HepG2 (cell line): Measurements from ENCODE around the gene ZNF213. TPM values are rescaled to one million over a fixed set of nuclear protein-coding genes. Genes with fewer than 3 reads are reported as not detected.

ENCODE experiments used
- CBFB ChIP-seq: sonication (generic); formaldehyde crosslinking; IDR thresholded peaks from 2 replicates; pipeline ENCODE4 v1.4.0; 2020; ENCODE audit warnings: missing genetic modification reagents
- CHCHD3 ChIP-seq: sonication (generic); formaldehyde crosslinking; IDR thresholded peaks from 2 replicates; pipeline ENCODE4 v1.8.0; 2022; ENCODE audit warnings: mild to moderate bottlenecking, missing genetic modification reagents, moderate library complexity
- CHD2 ChIP-seq: IDR thresholded peaks from 2 replicates; pipeline ENCODE4 v1.6.1; 2011; ENCODE audit warnings: low read depth, low read length, improper control_type of control experiment
- FOXM1 ChIP-seq: sonication (generic); formaldehyde crosslinking; IDR thresholded peaks from 2 replicates; pipeline ENCODE4 v1.5.0; 2020; ENCODE audit warnings: missing genetic modification reagents
- ISL2 ChIP-seq: sonication (generic); formaldehyde crosslinking; IDR thresholded peaks from 2 replicates; pipeline ENCODE4 v1.5.0; 2020; ENCODE audit warnings: missing genetic modification reagents
- MED8 ChIP-seq: sonication (generic); formaldehyde crosslinking; IDR thresholded peaks from 2 replicates; pipeline ENCODE4 v1.8.1; 2023; ENCODE audit warnings: mild to moderate bottlenecking, missing genetic modification reagents; ENCODE audit not compliant: insufficient replicate concordance
- NONO ChIP-seq, 2 experiments: fragments of 450-650 bp in 1 of 2; sonication (generic) in 1 of 2; formaldehyde crosslinking in 1 of 2; IDR thresholded peaks in 1 of 2; conservative IDR thresholded peaks in 1 of 2; 2 replicates each; pipeline versions ENCODE4 v1.6.1 to v1.8.0; 2017 to 2022; ENCODE audit warnings: mild to moderate bottlenecking in 1 of 2, missing genetic modification reagents in 1 of 2, moderate library complexity in 1 of 2
- RARA ChIP-seq: IDR thresholded peaks from 2 replicates; pipeline ENCODE4 v1.6.1; 2016; ENCODE audit warnings: missing genetic modification reagents, missing compliant biosample characterization
- RCOR2 ChIP-seq: IDR thresholded peaks from 2 replicates; pipeline ENCODE4 v1.6.1; 2016; ENCODE audit warnings: missing biosample characterization, missing genetic modification reagents
- RFX3 ChIP-seq: IDR thresholded peaks from 2 replicates; pipeline ENCODE4 v1.6.1; 2016; ENCODE audit warnings: missing biosample characterization, missing genetic modification reagents
- SRSF1 ChIP-seq: fragments of 200-400 bp; formaldehyde crosslinking; optimal IDR thresholded peaks from 2 replicates; pipeline ENCODE3; 2017; ENCODE audit warnings: mild to moderate bottlenecking, low read depth, low read length, moderate library complexity
- TCF12 ChIP-seq, 2 experiments: fragments of 450-650 bp in 1 of 2; sonication (generic) in 1 of 2; formaldehyde crosslinking in 1 of 2; IDR thresholded peaks; 2 replicates each; pipeline versions ENCODE4 v1.6.1 to v1.8.0; 2017 to 2022; ENCODE audit warnings: antibody characterized with exemption in 1 of 2, mild to moderate bottlenecking in 1 of 2, missing genetic modification reagents in 1 of 2, moderate library complexity in 1 of 2
- YEATS2 ChIP-seq: sonication (generic); formaldehyde crosslinking; IDR thresholded peaks from 2 replicates; pipeline ENCODE4 v1.4.0; 2020; ENCODE audit warnings: missing genetic modification reagents, borderline replicate concordance
- ZBTB20 ChIP-seq: sonication (generic); formaldehyde crosslinking; IDR thresholded peaks from 2 replicates; pipeline ENCODE4 v1.8.1; 2023; ENCODE audit warnings: missing genetic modification reagents, low read depth, mild to moderate bottlenecking, borderline replicate concordance
- ZBTB21 ChIP-seq: sonication (generic); formaldehyde crosslinking; IDR thresholded peaks from 2 replicates; pipeline ENCODE4 v1.4.0; 2020; ENCODE audit warnings: missing genetic modification reagents
- ZNF501 ChIP-seq: sonication (generic); formaldehyde crosslinking; IDR thresholded peaks from 2 replicates; pipeline ENCODE4 v1.5.1; 2020; ENCODE audit warnings: mild to moderate bottlenecking, moderate library complexity, missing genetic modification reagents
- ZNF652 ChIP-seq: IDR thresholded peaks from 2 replicates; pipeline ENCODE4 v1.6.1; 2016; ENCODE audit warnings: low read depth, borderline replicate concordance
- ZNF790 ChIP-seq: sonication (generic); formaldehyde crosslinking; IDR thresholded peaks from 2 replicates; pipeline ENCODE4 v1.8.0; 2022; ENCODE audit warnings: missing genetic modification reagents, mild to moderate bottlenecking, borderline replicate concordance
- ZSCAN30 ChIP-seq: sonication (generic); formaldehyde crosslinking; IDR thresholded peaks from 2 replicates; pipeline ENCODE4 v1.5.0; 2020; ENCODE audit warnings: mild to moderate bottlenecking, missing genetic modification reagents
- polyA plus RNA-seq, 8 experiments: library from polyadenylated mRNA; depleted of rRNA in 3 of 8; stranded (reverse) in 7 of 8; unstranded in 1 of 8; fragments of >200 nt; fragmentation: Illumina TruSeq in 4 of 8; extraction: Trizol in 4 of 8; gene quantifications; 2 replicates each; pipeline versions ENCODE4 v1.2.1 to v1.2.3, GENCODE V29; 2011 to 2016; ENCODE audit warnings: low read depth in 4 of 8, missing spikeins in 1 of 8, mixed read lengths in 1 of 8; ENCODE audit not compliant: insufficient read depth in 1 of 8
- total RNA-seq, 5 experiments: library from RNA; depleted of rRNA; stranded (reverse); fragments of >200 nt; fragmentation: Illumina TruSeq; extraction: Trizol; gene quantifications; 2 replicates each; pipeline ENCODE4 v1.2.3, GENCODE V29; 2016; ENCODE audit warnings: low read depth in 1 of 5
- TF ChIP-seq, protein P1 (sequence below): sonication (generic); formaldehyde crosslinking; IDR thresholded peaks from 2 replicates; pipeline ENCODE4 v1.9.0; 2021; ENCODE audit warnings: missing genetic modification reagents, borderline replicate concordance
- TF ChIP-seq, protein P2 (sequence below): sonication (generic); formaldehyde crosslinking; IDR thresholded peaks from 2 replicates; pipeline ENCODE4 v1.4.0; 2020; ENCODE audit warnings: missing genetic modification reagents
- TF ChIP-seq, protein P3 (sequence below): IDR thresholded peaks from 2 replicates; pipeline ENCODE4 v1.6.1; 2016; ENCODE audit warnings: mild to moderate bottlenecking, missing biosample characterization, missing genetic modification reagents
- TF ChIP-seq, protein P4 (sequence below): sonication (generic); formaldehyde crosslinking; IDR thresholded peaks from 2 replicates; pipeline ENCODE4 v1.5.0; 2020; ENCODE audit warnings: missing genetic modification reagents

Gene ZNF213
- total and polyA plus RNA-seq, 2 of the 13 experiments (the other 11 are each of a cell fraction or from before 2014, with no cell fraction given): 0.59 to 0.97 TPM

DNA sequence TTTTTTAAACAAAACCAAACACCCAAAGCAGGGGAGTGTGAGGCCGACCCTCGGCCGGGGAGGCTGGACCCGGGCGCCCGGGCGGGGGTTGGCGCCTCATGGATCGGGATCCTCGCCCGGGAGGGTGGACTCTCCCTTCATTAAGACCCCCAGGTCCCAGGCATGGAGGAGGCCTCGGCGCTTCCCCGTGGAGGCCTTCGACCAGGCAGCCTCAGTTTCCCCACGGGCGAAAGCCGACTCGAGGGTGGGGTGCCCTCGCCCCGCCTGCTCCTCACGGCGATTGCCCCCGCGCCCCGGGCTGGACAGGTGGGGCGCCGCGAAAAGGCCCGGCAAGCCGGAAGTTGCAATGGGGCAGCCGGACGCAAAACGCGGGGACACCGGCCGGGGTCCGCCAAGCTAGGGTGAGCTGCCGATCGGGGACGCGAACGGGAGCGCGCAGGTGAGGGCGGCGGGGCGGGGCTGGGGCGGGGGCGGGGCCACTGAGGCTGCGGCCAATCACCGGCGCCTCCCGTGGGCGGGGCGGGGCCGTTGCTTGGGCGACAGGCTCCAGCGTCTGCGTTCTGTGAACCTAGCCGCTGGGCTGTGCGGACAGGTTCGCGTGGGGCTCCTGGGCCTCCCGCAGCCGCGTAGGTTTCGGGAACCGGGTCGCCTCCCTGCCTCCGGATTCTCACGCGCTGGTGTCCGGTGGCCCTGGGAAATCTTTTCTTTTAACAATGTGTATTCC lies 28.5 kb upstream of the ZNF213 start (continued):
- peak; percentile 55; the same call in 1 of the 2 replicates for TF ChIP-seq ISL2 (CRISPR knock-in tag)
- TF ChIP-seq ZNF790: no peak
- TF ChIP-seq CHCHD3 (CRISPR knock-in tag): no peak
- peak; percentile 51; the same call in 1 of the 2 replicates for TF ChIP-seq CBFB (CRISPR knock-in tag)
- TF ChIP-seq, protein P1, sequence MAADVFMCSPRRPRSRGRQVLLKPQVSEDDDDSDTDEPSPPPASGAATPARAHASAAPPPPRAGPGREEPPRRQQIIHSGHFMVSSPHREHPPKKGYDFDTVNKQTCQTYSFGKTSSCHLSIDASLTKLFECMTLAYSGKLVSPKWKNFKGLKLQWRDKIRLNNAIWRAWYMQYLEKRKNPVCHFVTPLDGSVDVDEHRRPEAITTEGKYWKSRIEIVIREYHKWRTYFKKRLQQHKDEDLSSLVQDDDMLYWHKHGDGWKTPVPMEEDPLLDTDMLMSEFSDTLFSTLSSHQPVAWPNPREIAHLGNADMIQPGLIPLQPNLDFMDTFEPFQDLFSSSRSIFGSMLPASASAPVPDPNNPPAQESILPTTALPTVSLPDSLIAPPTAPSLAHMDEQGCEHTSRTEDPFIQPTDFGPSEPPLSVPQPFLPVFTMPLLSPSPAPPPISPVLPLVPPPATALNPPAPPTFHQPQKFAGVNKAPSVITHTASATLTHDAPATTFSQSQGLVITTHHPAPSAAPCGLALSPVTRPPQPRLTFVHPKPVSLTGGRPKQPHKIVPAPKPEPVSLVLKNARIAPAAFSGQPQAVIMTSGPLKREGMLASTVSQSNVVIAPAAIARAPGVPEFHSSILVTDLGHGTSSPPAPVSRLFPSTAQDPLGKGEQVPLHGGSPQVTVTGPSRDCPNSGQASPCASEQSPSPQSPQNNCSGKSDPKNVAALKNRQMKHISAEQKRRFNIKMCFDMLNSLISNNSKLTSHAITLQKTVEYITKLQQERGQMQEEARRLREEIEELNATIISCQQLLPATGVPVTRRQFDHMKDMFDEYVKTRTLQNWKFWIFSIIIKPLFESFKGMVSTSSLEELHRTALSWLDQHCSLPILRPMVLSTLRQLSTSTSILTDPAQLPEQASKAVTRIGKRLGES: no peak
- TF ChIP-seq ZNF501 (CRISPR knock-in tag): peak; percentile 69; the same call in 1 of the 2 replicates
- TF ChIP-seq RFX3 (CRISPR knock-in tag): peak; percentile 75
- 0 out of 2 replicates have a peak, but pooled peaks have one; percentile 20 for TF ChIP-seq ZBTB20 (CRISPR knock-in tag)
- TF ChIP-seq, protein P2, sequence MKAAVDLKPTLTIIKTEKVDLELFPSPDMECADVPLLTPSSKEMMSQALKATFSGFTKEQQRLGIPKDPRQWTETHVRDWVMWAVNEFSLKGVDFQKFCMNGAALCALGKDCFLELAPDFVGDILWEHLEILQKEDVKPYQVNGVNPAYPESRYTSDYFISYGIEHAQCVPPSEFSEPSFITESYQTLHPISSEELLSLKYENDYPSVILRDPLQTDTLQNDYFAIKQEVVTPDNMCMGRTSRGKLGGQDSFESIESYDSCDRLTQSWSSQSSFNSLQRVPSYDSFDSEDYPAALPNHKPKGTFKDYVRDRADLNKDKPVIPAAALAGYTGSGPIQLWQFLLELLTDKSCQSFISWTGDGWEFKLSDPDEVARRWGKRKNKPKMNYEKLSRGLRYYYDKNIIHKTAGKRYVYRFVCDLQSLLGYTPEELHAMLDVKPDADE (CRISPR knock-in tag): no peak
- TF ChIP-seq, protein P3, sequence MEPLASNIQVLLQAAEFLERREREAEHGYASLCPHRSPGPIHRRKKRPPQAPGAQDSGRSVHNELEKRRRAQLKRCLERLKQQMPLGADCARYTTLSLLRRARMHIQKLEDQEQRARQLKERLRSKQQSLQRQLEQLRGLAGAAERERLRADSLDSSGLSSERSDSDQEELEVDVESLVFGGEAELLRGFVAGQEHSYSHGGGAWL (CRISPR knock-in tag): peak; percentile 54
- TF ChIP-seq FOXM1 (CRISPR knock-in tag): no peak
- TF ChIP-seq ZSCAN30 (CRISPR knock-in tag): no peak
- TF ChIP-seq CHD2: 0 out of 2 replicates have a peak, but pooled peaks have one; percentile 15
- peak; percentile 28; the same call in 1 of the 2 replicates for TF ChIP-seq RARA (CRISPR knock-in tag)
- no peak for TF ChIP-seq NONO (IDR thresholded peaks at IDR 0.05)
- peak; percentile 91 for TF ChIP-seq NONO (CRISPR knock-in tag; conservative IDR thresholded peaks at IDR 0.05)
- TF ChIP-seq YEATS2: peak; percentile 88
- TF ChIP-seq MED8 (CRISPR knock-in tag): peak; percentile 86
- no peak for TF ChIP-seq TCF12 (IDR thresholded peaks at IDR 0.05)
- 0 out of 2 replicates have a peak, but pooled peaks have one; percentile 24 for TF ChIP-seq TCF12 (CRISPR knock-in tag; IDR thresholded peaks at IDR 0.05)
- TF ChIP-seq RCOR2: no peak
- TF ChIP-seq ZNF652 (CRISPR knock-in tag): 0 out of 2 replicates have a peak, but pooled peaks have one; percentile 25
- TF ChIP-seq, protein P4, sequence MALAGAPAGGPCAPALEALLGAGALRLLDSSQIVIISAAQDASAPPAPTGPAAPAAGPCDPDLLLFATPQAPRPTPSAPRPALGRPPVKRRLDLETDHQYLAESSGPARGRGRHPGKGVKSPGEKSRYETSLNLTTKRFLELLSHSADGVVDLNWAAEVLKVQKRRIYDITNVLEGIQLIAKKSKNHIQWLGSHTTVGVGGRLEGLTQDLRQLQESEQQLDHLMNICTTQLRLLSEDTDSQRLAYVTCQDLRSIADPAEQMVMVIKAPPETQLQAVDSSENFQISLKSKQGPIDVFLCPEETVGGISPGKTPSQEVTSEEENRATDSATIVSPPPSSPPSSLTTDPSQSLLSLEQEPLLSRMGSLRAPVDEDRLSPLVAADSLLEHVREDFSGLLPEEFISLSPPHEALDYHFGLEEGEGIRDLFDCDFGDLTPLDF (CRISPR knock-in tag): 0 out of 2 replicates have a peak, but pooled peaks have one; percentile 53
- no peak for TF ChIP-seq SRSF1
- 0 out of 2 replicates have a peak, but pooled peaks have one; percentile 12 for TF ChIP-seq ZBTB21
